PC-3 (cell line): ENCODE measurements around the gene RXFP2. TPM values are rescaled to one million over a fixed set of nuclear protein-coding genes. Genes with fewer than 3 reads are reported as not detected.

Experiments used
- ATAC-seq: fragments of 200-7000 bp; cut with Tn5 transposase; 2 replicates; pipeline ENCODE4 v1.9.1; 2020; ENCODE audit warnings: mild to moderate bottlenecking, moderate library complexity
- BruUV-seq: library from RNA; stranded (reverse); fragments of 400-500 nt; replicated peaks from 2 replicates; lab custom pipeline; 2021; lab: Mats Ljungman, UMichigan
- CTCF ChIA-PET: fragments of 300-600 bp; sonication (Branson Sonifier 250); formaldehyde crosslinking; loops from one replicate; lab custom pipeline; 2022; ENCODE audit warnings: antibody characterized with exemption; lab: Charles Lee
- POLR2A ChIA-PET: fragments of 300-600 bp; sonication (Branson Sonifier 250); formaldehyde crosslinking; loops from one replicate; lab custom pipeline; 2022; ENCODE audit warnings: antibody characterized with exemption; ENCODE audit not compliant: unreplicated experiment; lab: Charles Lee
- DNase-seq: peaks from one replicate; pipeline ENCODE4 v3.0.0-alpha.2; 2015
- H2AFZ ChIP-seq: fragments of 300-600 bp; sonication (generic); 2 replicates; pipeline ENCODE4 v1.6.0; 2016; ENCODE audit warnings: antibody characterized with exemption, low read length
- H3F3A ChIP-seq: fragments of 300-600 bp; sonication (generic); one replicate; pipeline ENCODE4 v1.6.0; 2017; ENCODE audit warnings: antibody characterized with exemption, low read length, control low read depth, mild to moderate bottlenecking; ENCODE audit not compliant: unreplicated experiment
- H3K27ac ChIP-seq: fragments of 300-600 bp; sonication (generic); 2 replicates; pipeline ENCODE4 v1.5.1; 2016; ENCODE audit warnings: mild to moderate bottlenecking, low read length
- H3K27me3 ChIP-seq: fragments of 300-600 bp; sonication (generic); 2 replicates; pipeline ENCODE4 v1.6.1; 2016; ENCODE audit warnings: low read length, mixed read lengths
- H3K36me3 ChIP-seq: fragments of 300-600 bp; sonication (generic); 2 replicates; pipeline ENCODE4 v1.6.1; 2016; ENCODE audit warnings: low read depth, mixed run types, low read length, mixed read lengths
- H3K4me1 ChIP-seq: fragments of 300-600 bp; sonication (generic); 2 replicates; pipeline ENCODE4 v1.5.1; 2016; ENCODE audit warnings: low read length; ENCODE audit not compliant: insufficient read depth
- H3K4me2 ChIP-seq: fragments of 300-600 bp; sonication (generic); 2 replicates; pipeline ENCODE4 v1.6.0; 2016; ENCODE audit warnings: low read length
- H3K4me3 ChIP-seq: fragments of 300-600 bp; sonication (generic); 2 replicates; pipeline ENCODE4 v1.5.1; 2016; ENCODE audit warnings: mild to moderate bottlenecking, low read length, mixed read lengths
- H3K79me2 ChIP-seq: fragments of 300-600 bp; sonication (generic); 2 replicates; pipeline ENCODE4 v1.6.1; 2017; ENCODE audit warnings: low read length, mixed read lengths
- H3K9ac ChIP-seq: fragments of 300-600 bp; sonication (generic); 2 replicates; pipeline ENCODE4 v1.6.0; 2016; ENCODE audit warnings: mild to moderate bottlenecking, low read length
- H3K9me2 ChIP-seq: fragments of 300-600 bp; sonication (generic); replicated peaks from 2 replicates; pipeline ENCODE4 v1.6.1; 2016; ENCODE audit warnings: mixed run types, low read length, mixed read lengths
- H3K9me3 ChIP-seq: fragments of 300-600 bp; sonication (generic); 2 replicates; pipeline ENCODE4 v1.6.1; 2016; ENCODE audit warnings: low read length, mixed read lengths
- H4K20me1 ChIP-seq: fragments of 300-600 bp; sonication (generic); 2 replicates; pipeline ENCODE4 v1.6.1; 2016; ENCODE audit warnings: low read length, mixed read lengths
- CTCF ChIP-seq: fragments of 300-600 bp; sonication (generic); conservative IDR thresholded peaks from 2 replicates; pipeline ENCODE4 v1.5.1; 2017; ENCODE audit warnings: antibody characterized with exemption, low read depth, mild to moderate bottlenecking, low read length
- EZH2 ChIP-seq: fragments of 300-600 bp; sonication (generic); IDR thresholded peaks from one replicate; pipeline ENCODE4 v1.6.1; 2017; ENCODE audit warnings: antibody characterized with exemption, mild to moderate bottlenecking, low read length; ENCODE audit not compliant: unreplicated experiment
- EZH2phosphoT487 ChIP-seq: fragments of 300-600 bp; sonication (generic); IDR thresholded peaks from 2 replicates; pipeline ENCODE4 v1.6.1; 2018; ENCODE audit warnings: mild to moderate bottlenecking, antibody characterized with exemption, low read length, borderline replicate concordance
- intact Hi-C: fragments of 100-400 bp; cut with micrococcal nuclease; formaldehyde crosslinking; loops from 2 replicates; pipeline ENCODE4 v1.9.0; 2023
- total RNA-seq: library from RNA; depleted of rRNA; stranded (reverse); fragments of >200 nt; gene quantifications from 2 replicates; pipeline ENCODE4 v1.2.3, GENCODE V29; 2014

RXFP2 gene
- total RNA-seq, 1 experiment from 2014 or later, result not detected

DNA sequence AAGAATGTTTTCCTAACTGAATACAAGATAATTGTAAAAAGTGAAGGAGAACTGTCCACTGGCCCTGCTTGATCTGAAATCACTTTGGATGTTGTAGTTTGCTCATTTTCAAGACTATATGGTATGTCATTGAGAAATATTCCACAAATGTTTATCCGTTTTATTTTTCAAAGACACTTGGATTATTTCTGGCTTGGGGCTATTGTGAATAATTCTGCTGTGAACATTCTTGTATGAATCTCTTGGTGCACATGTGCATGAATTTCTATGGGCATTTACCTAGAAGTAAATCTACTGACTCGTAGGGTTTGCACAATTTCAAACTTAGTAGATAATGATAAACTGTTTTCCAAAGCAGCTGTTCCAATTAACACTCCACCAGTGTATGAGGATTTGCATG is 8.6 kb downstream of the RXFP2 start:
- no peak for TF ChIP-seq EZH2
- TF ChIP-seq CTCF, result no peak
- TF ChIP-seq EZH2phosphoT487, result no peak
- DNase-seq (no peak), ATAC-seq (no peak)
- Histone ChIP-seq H3K27me3 (peaks cover 52% of the 10 kb centered on the region), H3F3A (no peaks in the 10 kb centered on the region), H3K9me3 (no peaks in the 10 kb centered on the region), H2AFZ (no peak overlapping the region), H3K9me2 (no peaks in the 10 kb centered on the region), H3K4me2 (no peak overlapping the region), H3K4me3 (no peak overlapping the region), H3K79me2 (no peaks in the 10 kb centered on the region), H3K4me1 (no peaks in the 10 kb centered on the region), H3K27ac (no peak overlapping the region), H3K36me3 (no peaks in the 10 kb centered on the region), H4K20me1 (no peaks in the 10 kb centered on the region), H3K9ac (no peak overlapping the region)
- no TSS peak for BruUV-seq
- ChIA-PET POLR2A (no interaction called here), CTCF (interaction anchor here (0.5 kb wide), 1 partner anchor 8 kb away, joined by 3 read pairs; the partner anchor contains the start of gene RXFP2)
- intact Hi-C loops, result no loop called here

- ATAC-seq, result no peak
- intact Hi-C loops, result no loop called here
- no peak overlapping the region for H2AFZ ChIP-seq
- no peaks in the 10 kb centered on the region for H3K36me3 ChIP-seq
- no peak overlapping the region for H3K4me3 ChIP-seq
- H3K9me2 ChIP-seq, result no peaks in the 10 kb centered on the region
- peak; percentile 42 for DNase-seq
- H3K27me3 ChIP-seq, result peaks cover 54% of the 10 kb centered on the region
- BruUV-seq, result no TSS peak
- ChIA-PET CTCF (no interaction called here), POLR2A (no interaction called here)
- H3K27ac ChIP-seq, result no peak overlapping the region
- no peaks in the 10 kb centered on the region for H3K9me3 ChIP-seq
- H3K9ac ChIP-seq, result no peak overlapping the region
- no peaks in the 10 kb centered on the region for H3K4me1 ChIP-seq
- no peak overlapping the region for H3K4me2 ChIP-seq
- H3K79me2 ChIP-seq, result no peaks in the 10 kb centered on the region
- TF ChIP-seq EZH2phosphoT487 (no peak), EZH2 (no peak), CTCF (no peak)
- H3F3A ChIP-seq, result no peaks in the 10 kb centered on the region
- H4K20me1 ChIP-seq, result no peaks in the 10 kb centered on the region
Measured at GRCh38 chr13:31749929-31750328, 10.6 kb downstream of the RXFP2 start.

DNA sequence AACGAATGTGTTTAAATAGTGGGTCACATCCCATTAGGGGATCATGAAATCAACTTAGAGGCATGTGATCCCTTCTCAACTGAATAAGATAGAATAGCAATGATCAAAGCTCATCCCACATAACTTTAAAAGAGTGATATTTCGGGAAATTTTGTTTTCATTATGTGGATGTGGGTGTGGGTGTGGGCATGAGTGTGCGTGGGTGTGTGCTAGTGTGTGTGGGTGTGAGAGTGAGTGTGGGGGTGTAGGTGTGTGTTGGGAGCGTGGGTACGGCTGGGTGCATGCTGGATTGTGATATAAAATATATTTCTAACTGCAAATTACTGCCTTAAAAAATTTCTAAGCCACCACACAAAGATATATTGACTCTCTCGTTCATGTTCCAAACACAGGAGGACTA is 15.9 kb downstream of the RXFP2 start:
- no peaks in the 10 kb centered on the region for H3K36me3 ChIP-seq
- CTCF ChIA-PET, result no interaction called here
- intact Hi-C loops, result no loop called here
- H3K4me2 ChIP-seq, result no peak overlapping the region
- TF ChIP-seq CTCF, result no peak
- TF ChIP-seq EZH2phosphoT487, result no peak
- TF ChIP-seq EZH2, result no peak
- H4K20me1 ChIP-seq, result no peaks in the 10 kb centered on the region
- ATAC-seq, result no peak
- H3K79me2 ChIP-seq, result no peaks in the 10 kb centered on the region
- peaks cover 19% of the 10 kb centered on the region; the same call in 1 of the 2 replicates for H3K27me3 ChIP-seq
- POLR2A ChIA-PET, result no interaction called here
- H3K4me1 ChIP-seq, result no peaks in the 10 kb centered on the region
- no peak overlapping the region for H3K4me3 ChIP-seq
- no peak for DNase-seq
- H3K9me3 ChIP-seq, result no peaks in the 10 kb centered on the region
- no peaks in the 10 kb centered on the region for H3F3A ChIP-seq
- H2AFZ ChIP-seq, result no peak overlapping the region
- no peak overlapping the region for H3K9ac ChIP-seq
- no peaks in the 10 kb centered on the region for H3K9me2 ChIP-seq
- no peak overlapping the region for H3K27ac ChIP-seq
- BruUV-seq, result no TSS peak
